Measurements from ENCODE around the gene COL5A1.

The COL5A1 gene

GRCh38 chr9:134796882-134797281, 155.3 kb downstream of the COL5A1 start:
- no peak for DNase-seq

GRCh38 chr9:134800791-134801339, 159.3 kb downstream of the COL5A1 start:
- no peak for DNase-seq

- DNase-seq, result no peak
These were observed 160.7 kb downstream of the COL5A1 start for GRCh38 chr9:134802216-134802795.

- no peak for DNase-seq
These were observed 163.3 kb downstream of the COL5A1 start for GRCh38 chr9:134804871-134805270.

- DNase-seq, result no peak
These were observed 166.3 kb downstream of the COL5A1 start for GRCh38 chr9:134807716-134808446.

- no peak for DNase-seq
These were observed 166.8 kb downstream of the COL5A1 start for GRCh38 chr9:134808447-134808792.

- no peak for DNase-seq
These were observed 167.7 kb downstream of the COL5A1 start for GRCh38 chr9:134809292-134809691.

- DNase-seq, result no peak
These were observed 168.2 kb downstream of the COL5A1 start for GRCh38 chr9:134809826-134810225.

GRCh38 chr9:134811079-134811672, 169.6 kb downstream of the COL5A1 start:
- no peak for DNase-seq

- DNase-seq, result no peak
These were observed 170.2 kb downstream of the COL5A1 start for GRCh38 chr9:134811673-134812342.

- DNase-seq, result no peak
These were observed 170.7 kb downstream of the COL5A1 start for GRCh38 chr9:134812343-134812673.

GRCh38 chr9:134813841-134814240, 172.2 kb downstream of the COL5A1 start:
- no peak for DNase-seq

- DNase-seq, result no peak
These were observed 173.1 kb downstream of the COL5A1 start for GRCh38 chr9:134814598-134815215.

GRCh38 chr9:134815435-134816214, 174.0 kb downstream of the COL5A1 start:
- no peak for DNase-seq

GRCh38 chr9:134816264-134816663, 174.7 kb downstream of the COL5A1 start:
- DNase-seq, result no peak

- no peak for DNase-seq
These were observed 176.5 kb downstream of the COL5A1 start for GRCh38 chr9:134818000-134818568.

- no peak for DNase-seq
These were observed 177.0 kb downstream of the COL5A1 start for GRCh38 chr9:134818591-134818990.

- DNase-seq, result no peak
These were observed 179.3 kb downstream of the COL5A1 start for GRCh38 chr9:134820901-134821300.

- no peak for DNase-seq
These were observed 180.9 kb downstream of the COL5A1 start for GRCh38 chr9:134822541-134822940.

- no peak for DNase-seq
These were observed 182.0 kb downstream of the COL5A1 start for GRCh38 chr9:134823623-134824022.

GRCh38 chr9:134824583-134824982, 183.0 kb downstream of the COL5A1 start:
- no peak for DNase-seq

GRCh38 chr9:134825025-134825424, 183.4 kb downstream of the COL5A1 start:
- no peak for DNase-seq

Data from NCI-H2081 (cell line).